Sciatic nerve (tissue), 2 donors: ENCODE results near the gene GRID1. TPM values are rescaled to one million over a fixed set of nuclear protein-coding genes. Genes with fewer than 3 reads are reported as not detected.
A peak's percentile ranks its signal among the peaks of the same experiment; 100 is the strongest.

Experiments used
- ATAC-seq: fragments of 200-7000 bp; cut with Tn5 transposase; one replicate; pipeline ENCODE4 v1.9.1; 2020; ENCODE audit warnings: mild to moderate bottlenecking, moderate library complexity
- DNase-seq: peaks from one replicate; pipeline ENCODE4 v3.0.0-alpha.2; 2020; ENCODE audit warnings: low spot score
- intact Hi-C: fragments of 100-400 bp; cut with DNase I; formaldehyde crosslinking; loops from one replicate; pipeline ENCODE4 v1.14.2; 2022
- total RNA-seq: library from RNA; stranded (reverse); fragmentation: NEBNext Ultra II Directional; extraction: Animal tissue kit (Norgen Biotek cat#: 25700); gene quantifications from one replicate; pipeline ENCODE4 v1.2.1, GENCODE V29; 2021
- donor health status: DM: no; HTN: no; CAD: no.
- donor health status: DM: no; HTN: no; CAD: no.

GRID1 gene
- total RNA-seq, 1 donor from 2014 or later, result 15.4 TPM

GRCh38 chr10:86266446-86267242 lies 100.0 kb downstream of the GRID1 start:
- intact Hi-C loops, result no loop called here
- ATAC-seq (no peak), DNase-seq (peak; percentile 17)

GRCh38 chr10:86265895-86266259 lies 100.7 kb downstream of the GRID1 start:
- intact Hi-C loops, result no loop called here
- DNase-seq (peak; percentile 31), ATAC-seq (no peak)

GRCh38 chr10:86265236-86265894 lies 101.2 kb downstream of the GRID1 start:
- intact Hi-C loops, result no loop called here
- DNase-seq (peak; percentile 25), ATAC-seq (no peak)

GRCh38 chr10:86264481-86265231 lies 101.9 kb downstream of the GRID1 start:
- ATAC-seq (no peak), DNase-seq (peak; percentile 34)
- intact Hi-C loops, result no loop called here

GRCh38 chr10:86263907-86264306 lies 102.7 kb downstream of the GRID1 start:
- ATAC-seq, result no peak
- intact Hi-C loops, result no loop called here

GRCh38 chr10:86263209-86263608 lies 103.4 kb downstream of the GRID1 start:
- ATAC-seq (no peak), DNase-seq (peak; percentile 51)
- intact Hi-C loops, result no loop called here

More at GRCh38 chr10:86263907-86264306, 102.7 kb downstream of the GRID1 start:
- DNase-seq, result peak; percentile 33

- intact Hi-C loops, result no loop called here
- DNase-seq (peak; percentile 44), ATAC-seq (no peak)
Measured at GRCh38 chr10:86262688-86263181, 103.9 kb downstream of the GRID1 start.

GRCh38 chr10:86261941-86262687 lies 104.5 kb downstream of the GRID1 start:
- intact Hi-C loops, result no loop called here
- peak; percentile 18 for ATAC-seq
- DNase-seq, result peak; percentile 63

- no peak for ATAC-seq
Measured at GRCh38 chr10:86261470-86261869, 105.1 kb downstream of the GRID1 start.

GRCh38 chr10:86260564-86260963 lies 106.0 kb downstream of the GRID1 start:
- intact Hi-C loops, result no loop called here
- ATAC-seq (no peak), DNase-seq (peak; percentile 3)

More at GRCh38 chr10:86261470-86261869, 105.1 kb downstream of the GRID1 start:
- intact Hi-C loops, result no loop called here
- peak; percentile 18 for DNase-seq

GRCh38 chr10:86259901-86260562 lies 106.6 kb downstream of the GRID1 start:
- intact Hi-C loops, result no loop called here
- ATAC-seq (no peak), DNase-seq (peak; percentile 4)

- DNase-seq, result peak; percentile 30
- no peak for ATAC-seq
- intact Hi-C loops, result no loop called here
Measured at GRCh38 chr10:86258941-86259340, 107.7 kb downstream of the GRID1 start.

- intact Hi-C loops, result no loop called here
- DNase-seq (peak; percentile 17), ATAC-seq (no peak)
Measured at GRCh38 chr10:86258499-86258898, 108.1 kb downstream of the GRID1 start.

- intact Hi-C loops, result no loop called here
- DNase-seq, result no peak
Measured at GRCh38 chr10:86257683-86258082, 108.9 kb downstream of the GRID1 start.

GRCh38 chr10:86256690-86257315 lies 109.8 kb downstream of the GRID1 start:
- DNase-seq (no peak), ATAC-seq (no peak)
- intact Hi-C loops, result no loop called here

More at GRCh38 chr10:86257683-86258082, 108.9 kb downstream of the GRID1 start:
- no peak for ATAC-seq

GRCh38 chr10:86255405-86256251 lies 111.0 kb downstream of the GRID1 start:
- intact Hi-C loops, result no loop called here
- DNase-seq, result peak; percentile 23
- no peak for ATAC-seq
